ENCODE data around the gene AHI1.

The AHI1 gene

GRCh38 chr6:135235716-135236115 lies 261.8 kb downstream of the AHI1 start:
- FAIRE-seq (no peak), DNase-seq (ENCODE audit: insufficient read length, low spot score) (no peak)
- no peak for TF ChIP-seq CTCF (IDR thresholded peaks at IDR 0.05; ENCODE audit: insufficient read depth, missing control alignments)

DNA sequence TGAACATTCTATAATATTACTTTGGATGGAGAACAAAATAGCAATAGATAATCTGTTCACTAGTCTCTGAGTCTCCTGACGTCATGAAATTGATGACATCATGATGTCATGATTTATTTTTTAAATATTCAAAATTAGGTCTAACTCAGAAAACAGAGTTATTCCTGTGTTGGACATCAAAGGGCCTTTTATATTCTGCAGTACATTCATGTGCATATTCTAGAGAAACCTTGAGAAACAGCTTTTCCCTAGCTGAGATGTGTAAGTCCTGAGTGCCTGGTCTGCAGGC lies 263.1 kb downstream of the AHI1 start:
- no peak for TF ChIP-seq CTCF (IDR thresholded peaks at IDR 0.05; ENCODE audit: insufficient read depth, missing control alignments)
- DNase-seq (ENCODE audit: insufficient read length, low spot score) (no peak), FAIRE-seq (no peak)

- no peak for TF ChIP-seq CTCF (IDR thresholded peaks at IDR 0.05; ENCODE audit: insufficient read depth, missing control alignments)
- DNase-seq (ENCODE audit: insufficient read length, low spot score): no peak
- FAIRE-seq: no peak
Measured at GRCh38 chr6:135233686-135234491, 263.7 kb downstream of the AHI1 start.

Measured in D721Med (cell line).